Osteocyte (in vitro differentiated cells): ENCODE results near the gene SNAPIN. TPM values are rescaled to one million over a fixed set of nuclear protein-coding genes. Genes with fewer than 3 reads are reported as not detected.

ENCODE experiments used
- DNase-seq: peaks from one replicate; pipeline ENCODE4 v3.0.0; 2021; ENCODE audit warnings: mixed read lengths; ENCODE audit not compliant: unreplicated experiment; ENCODE audit errors: extremely low spot score
- H3K27ac Mint-ChIP-seq: one replicate; pipeline ENCODE4 v1.8.0; 2021; ENCODE audit warnings: mild to moderate bottlenecking, mixed read lengths; ENCODE audit not compliant: unreplicated experiment
- H3K27me3 Mint-ChIP-seq: one replicate; pipeline ENCODE4 v1.8.0; 2021; ENCODE audit warnings: mixed read lengths; ENCODE audit not compliant: unreplicated experiment
- H3K36me3 Mint-ChIP-seq: one replicate; pipeline ENCODE4 v1.8.0; 2021; ENCODE audit warnings: mixed read lengths; ENCODE audit not compliant: unreplicated experiment
- H3K4me1 Mint-ChIP-seq: one replicate; pipeline ENCODE4 v1.8.0; 2021; ENCODE audit warnings: mixed read lengths; ENCODE audit not compliant: unreplicated experiment
- H3K4me3 Mint-ChIP-seq: one replicate; pipeline ENCODE4 v1.8.0; 2021; ENCODE audit warnings: mild to moderate bottlenecking, moderate library complexity, mixed read lengths; ENCODE audit not compliant: unreplicated experiment
- H3K9me3 Mint-ChIP-seq: one replicate; pipeline ENCODE4 v1.8.0; 2021; ENCODE audit warnings: mixed read lengths; ENCODE audit not compliant: unreplicated experiment
- CTCF ChIP-seq: fragments of 200-600 bp; sonication (generic); IDR thresholded peaks from 2 replicates; pipeline ENCODE4 v1.5.0; 2021; ENCODE audit warnings: antibody characterized with exemption, mild to moderate bottlenecking, moderate library complexity
- total RNA-seq: library from RNA; stranded (reverse); gene quantifications from 2 replicates; pipeline ENCODE4 v1.2.1, GENCODE V29; 2021

The SNAPIN gene
- total RNA-seq, 1 donor from 2014 or later: 46.3 TPM

DNA sequence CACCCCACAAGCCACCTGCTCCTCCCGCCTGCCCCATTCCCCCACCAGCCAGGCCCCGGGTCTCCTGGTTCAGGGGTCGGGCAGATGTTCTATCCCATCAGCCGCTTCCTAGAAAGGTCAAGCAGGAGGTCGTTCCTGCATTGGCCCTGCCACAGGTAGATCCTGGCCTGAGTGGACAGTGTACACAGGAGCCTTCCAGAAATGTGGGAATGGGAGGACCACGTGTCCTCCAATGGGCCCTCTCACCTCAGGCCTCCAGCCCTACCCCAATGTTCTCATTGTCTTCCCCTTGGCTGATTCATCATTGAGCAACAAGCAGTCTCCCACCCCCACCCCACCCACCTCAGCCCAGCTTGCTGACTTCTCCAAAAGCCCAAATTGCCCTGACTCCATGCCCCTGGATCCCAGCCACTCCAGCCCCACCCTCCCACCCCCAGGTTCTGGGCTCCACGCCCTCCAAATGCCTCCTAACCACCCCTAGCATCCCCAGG is 47.6 kb upstream of the SNAPIN start:
- Mint-ChIP-seq H3K4me1 (peaks cover 60% of the 10 kb centered on the region), H3K4me3 (peak overlapping the region; percentile 90), H3K27ac (peak overlapping the region; percentile 99), H3K9me3 (no peaks in the 10 kb centered on the region), H3K27me3 (no peaks in the 10 kb centered on the region), H3K36me3 (peaks cover 7% of the 10 kb centered on the region)
- DNase-seq: no peak
- no peak for TF ChIP-seq CTCF

GRCh38 chr1:153611356-153611755 is 47.1 kb upstream of the SNAPIN start:
- no peaks in the 10 kb centered on the region for H3K27me3 Mint-ChIP-seq
- H3K36me3 Mint-ChIP-seq: peaks cover 7% of the 10 kb centered on the region
- no peaks in the 10 kb centered on the region for H3K9me3 Mint-ChIP-seq
- H3K4me1 Mint-ChIP-seq: peaks cover 62% of the 10 kb centered on the region
- H3K27ac Mint-ChIP-seq: peak overlapping the region; percentile 95
- no peak for DNase-seq
- no peak for TF ChIP-seq CTCF
- H3K4me3 Mint-ChIP-seq: peak overlapping the region; percentile 90

DNA sequence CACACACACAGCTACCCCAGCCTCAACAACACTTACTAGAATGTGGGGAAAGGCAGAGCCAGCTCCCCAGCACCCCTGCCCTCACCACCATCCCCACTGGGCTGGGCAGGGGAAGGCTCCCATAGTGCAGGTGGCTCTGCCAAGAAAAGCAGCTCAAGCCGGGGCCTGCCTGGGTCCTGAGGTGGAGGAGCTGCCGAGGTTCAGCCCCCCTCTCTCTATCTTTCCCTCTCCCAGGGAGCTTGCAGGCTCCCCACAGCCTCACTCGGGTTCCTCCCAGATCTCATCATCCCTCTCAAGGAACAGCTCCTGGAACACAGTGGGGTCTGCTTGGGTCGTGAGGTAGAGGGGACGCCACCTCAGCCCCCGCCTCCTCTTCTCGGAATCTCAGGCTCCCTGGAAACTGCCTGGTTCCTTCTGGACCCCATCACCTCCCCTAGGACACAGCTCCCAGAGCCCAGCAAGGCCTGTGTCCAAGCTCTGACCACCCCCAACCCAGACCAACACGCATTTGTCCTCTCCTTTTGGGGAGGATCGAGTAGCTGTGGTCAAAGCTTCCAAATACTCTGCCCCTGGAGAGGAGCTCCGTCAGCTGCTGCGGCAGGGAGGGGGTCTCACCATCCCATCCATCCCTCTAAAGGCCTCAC is 46.3 kb upstream of the SNAPIN start:
- no peaks in the 10 kb centered on the region for H3K27me3 Mint-ChIP-seq

DNA sequence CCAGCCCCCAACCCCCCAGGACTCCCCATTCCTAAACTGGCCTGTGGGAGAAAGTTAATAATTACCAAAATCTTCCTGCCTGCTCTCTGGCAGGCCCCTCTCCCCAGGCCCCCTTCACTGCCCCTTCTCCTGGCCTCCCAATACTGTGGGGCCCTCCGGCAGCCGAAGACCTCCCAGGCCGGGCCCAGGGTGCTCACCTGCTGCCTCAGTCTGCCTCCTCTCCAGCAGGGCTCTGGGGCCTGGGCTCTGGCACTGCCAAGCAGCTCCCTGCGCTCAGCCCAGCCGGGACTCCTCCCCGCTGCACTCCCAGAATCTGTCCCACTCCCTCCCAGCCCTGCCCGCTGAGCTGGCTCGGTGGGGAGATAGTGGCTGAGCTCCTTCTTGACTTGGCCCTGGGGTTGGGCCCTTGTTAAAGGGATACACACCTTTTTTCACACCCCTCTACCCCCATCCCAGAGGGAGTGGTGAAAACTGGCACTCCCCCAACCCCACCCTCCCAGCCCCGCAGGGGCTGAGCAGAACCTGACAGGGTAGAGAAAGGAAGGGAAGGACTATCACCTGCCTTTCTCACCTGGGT is 45.7 kb upstream of the SNAPIN start, which contains the start of gene S100A16:
Gene S100A16 (minus strand): TSS at position 383 of the 577 bp plus-strand sequence. CDS start 4,986 bp downstream, outside the sequence.
- H3K4me3 Mint-ChIP-seq: peak within 1 kb of the TSS; percentile 90
- peaks cover 69% of the 10 kb centered on the region for H3K4me1 Mint-ChIP-seq
- H3K9me3 Mint-ChIP-seq: no peaks in the 10 kb centered on the region
- no peaks in the 10 kb centered on the region for H3K36me3 Mint-ChIP-seq
- TF ChIP-seq CTCF: no peak
- peak within 1 kb of the TSS; percentile 95 for H3K27ac Mint-ChIP-seq
- DNase-seq: peak; percentile 88
- no peaks in the 10 kb centered on the region for H3K27me3 Mint-ChIP-seq

More for the DNA sequence above, 46.3 kb upstream of the SNAPIN start:
- Mint-ChIP-seq H3K27ac (peak overlapping the region; percentile 95), H3K4me1 (peaks cover 65% of the 10 kb centered on the region), H3K4me3 (peak overlapping the region; percentile 90), H3K36me3 (no peaks in the 10 kb centered on the region), H3K9me3 (no peaks in the 10 kb centered on the region)
- no peak for TF ChIP-seq CTCF
- DNase-seq: no peak

DNA sequence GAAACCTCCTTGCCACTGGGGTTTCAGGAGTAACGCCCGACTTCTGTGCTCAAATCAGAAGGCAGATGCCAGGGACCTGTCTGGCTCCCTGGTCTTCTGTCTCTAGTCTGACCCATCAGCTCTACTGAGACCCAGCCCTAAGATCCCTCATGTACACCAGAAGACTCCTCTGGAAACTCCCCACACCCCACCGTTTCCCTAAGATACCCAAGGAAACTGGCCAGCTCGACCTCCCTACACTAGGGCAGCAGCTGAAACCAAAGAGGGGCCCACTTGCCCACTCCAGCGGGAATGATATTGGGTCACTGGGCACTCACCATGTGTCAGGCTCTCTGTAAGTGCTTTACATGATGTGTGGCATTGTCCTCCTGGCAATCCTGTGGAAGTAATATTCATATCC is 45.1 kb upstream of the SNAPIN start:
- Mint-ChIP-seq H3K27ac (peak overlapping the region; percentile 95), H3K9me3 (no peaks in the 10 kb centered on the region), H3K4me1 (peaks cover 66% of the 10 kb centered on the region), H3K36me3 (no peaks in the 10 kb centered on the region), H3K4me3 (peak overlapping the region; percentile 90), H3K27me3 (no peaks in the 10 kb centered on the region)
- no peak for TF ChIP-seq CTCF
- DNase-seq: no peak
